ENCODE measurements around the gene GABARAP. TPM values are rescaled to one million over a fixed set of nuclear protein-coding genes. Genes with fewer than 3 reads are reported as not detected.

Gene GABARAP
- total RNA-seq, 1 experiment from 2014 or later, result 188 TPM

DNA sequence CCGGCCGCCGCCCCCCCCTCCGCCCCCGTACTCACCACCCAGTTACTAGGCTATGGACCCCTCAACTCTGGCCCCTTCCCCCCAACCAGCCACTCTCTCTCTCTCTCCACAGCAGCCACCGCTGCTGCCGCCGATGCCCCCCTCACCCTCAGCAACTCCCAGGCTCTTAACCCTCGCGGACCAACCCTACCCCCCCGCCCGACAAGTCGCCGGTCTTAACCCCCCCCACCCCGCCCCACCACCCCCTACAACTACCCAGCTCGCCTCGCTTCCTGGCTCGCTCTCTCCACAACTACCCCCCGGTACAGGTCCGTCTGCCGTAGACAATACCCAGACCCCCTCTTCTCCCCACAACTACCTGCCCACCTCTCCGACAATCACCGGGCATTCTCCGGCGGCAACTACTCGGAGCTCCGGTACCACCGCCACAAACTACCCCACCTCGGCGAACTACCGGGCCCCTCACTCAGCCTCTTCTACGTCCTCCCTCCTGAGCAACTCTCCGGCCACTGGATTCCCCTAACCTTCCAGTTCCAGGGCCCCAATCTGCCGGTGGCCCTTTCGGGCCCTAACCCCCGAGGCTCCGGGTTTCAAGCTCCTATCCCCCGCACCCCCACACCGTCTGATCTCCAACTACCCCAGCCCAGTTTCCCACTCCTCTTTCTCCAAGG, 3.7 kb downstream of the GABARAP start:
- CTCF ChIA-PET, result interaction anchor here (1.0 to 1.1 kb wide), 2 partner anchors 24 to 43 kb away, joined by 3 to 13 read pairs; partner anchors contain the start of gene SLC2A4

DNA sequence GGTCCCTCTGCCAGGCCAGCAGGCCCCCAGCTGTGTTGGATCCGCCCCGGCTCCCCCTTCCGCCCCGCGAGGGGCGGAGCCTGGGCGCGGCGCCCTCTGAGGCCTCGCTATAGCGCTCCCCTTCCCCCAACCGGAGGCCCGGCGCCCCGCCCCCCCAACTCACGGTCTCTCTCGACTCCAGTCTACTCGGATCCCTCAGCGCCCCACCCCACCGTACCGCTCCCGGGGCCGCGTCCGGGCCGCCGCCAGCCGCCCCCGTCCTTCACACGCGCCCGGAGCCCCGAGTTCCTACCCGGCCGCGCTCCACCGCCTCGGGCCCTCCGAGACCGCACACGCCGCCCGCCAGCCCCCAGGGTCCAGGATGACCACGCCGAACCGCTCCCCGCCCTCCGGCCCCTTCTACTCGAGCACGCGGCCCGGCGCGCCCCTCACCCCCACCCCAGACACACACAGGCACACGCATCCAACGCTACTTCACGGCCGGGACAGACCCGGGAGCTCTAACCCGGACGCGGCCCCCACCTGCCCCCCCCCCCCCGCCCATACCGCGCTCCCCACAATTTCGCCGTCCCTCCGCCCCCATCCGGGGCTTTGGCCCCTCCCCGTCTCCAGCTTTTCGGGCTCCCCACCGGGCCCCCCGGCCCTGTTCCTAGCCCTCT, 4.4 kb downstream of the GABARAP start:
- Mint-ChIP-seq H3K4me1 (ENCODE audit: low read depth, unreplicated experiment) (peaks cover 44% of the 10 kb centered on the region), H3K9me3 (ENCODE audit: low read depth, unreplicated experiment) (no peaks in the 10 kb centered on the region), H3K36me3 (ENCODE audit: insufficient read depth, unreplicated experiment) (peaks cover 99% of the 10 kb centered on the region), H3K27me3 (ENCODE audit: unreplicated experiment) (no peaks in the 10 kb centered on the region), H3K27ac (ENCODE audit: unreplicated experiment) (peak overlapping the region; percentile 83), H3K4me3 (ENCODE audit: low read depth, unreplicated experiment) (peak overlapping the region; percentile 85)
- peak; percentile 71 for DNase-seq
- CTCF ChIA-PET, result interaction anchor here (1.0 kb wide), 1 partner anchor 24 kb away, joined by 13 read pairs; no protein-coding TSS in a partner anchor
- intact Hi-C loops (cut with micrococcal nuclease; ENCODE audit: unreplicated experiment), result no loop called here
- BruUV-seq (replicated peaks), result no TSS peak
- TF ChIP-seq, protein P1, sequence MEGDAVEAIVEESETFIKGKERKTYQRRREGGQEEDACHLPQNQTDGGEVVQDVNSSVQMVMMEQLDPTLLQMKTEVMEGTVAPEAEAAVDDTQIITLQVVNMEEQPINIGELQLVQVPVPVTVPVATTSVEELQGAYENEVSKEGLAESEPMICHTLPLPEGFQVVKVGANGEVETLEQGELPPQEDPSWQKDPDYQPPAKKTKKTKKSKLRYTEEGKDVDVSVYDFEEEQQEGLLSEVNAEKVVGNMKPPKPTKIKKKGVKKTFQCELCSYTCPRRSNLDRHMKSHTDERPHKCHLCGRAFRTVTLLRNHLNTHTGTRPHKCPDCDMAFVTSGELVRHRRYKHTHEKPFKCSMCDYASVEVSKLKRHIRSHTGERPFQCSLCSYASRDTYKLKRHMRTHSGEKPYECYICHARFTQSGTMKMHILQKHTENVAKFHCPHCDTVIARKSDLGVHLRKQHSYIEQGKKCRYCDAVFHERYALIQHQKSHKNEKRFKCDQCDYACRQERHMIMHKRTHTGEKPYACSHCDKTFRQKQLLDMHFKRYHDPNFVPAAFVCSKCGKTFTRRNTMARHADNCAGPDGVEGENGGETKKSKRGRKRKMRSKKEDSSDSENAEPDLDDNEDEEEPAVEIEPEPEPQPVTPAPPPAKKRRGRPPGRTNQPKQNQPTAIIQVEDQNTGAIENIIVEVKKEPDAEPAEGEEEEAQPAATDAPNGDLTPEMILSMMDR (IDR thresholded peaks at IDR 0.05; ENCODE audit: unreplicated experiment), result no peak

More for the DNA sequence above, 3.7 kb downstream of the GABARAP start:
- Mint-ChIP-seq H3K36me3 (ENCODE audit: insufficient read depth, unreplicated experiment) (peaks cover 98% of the 10 kb centered on the region), H3K4me3 (ENCODE audit: low read depth, unreplicated experiment) (peak overlapping the region; percentile 85), H3K27ac (ENCODE audit: unreplicated experiment) (peak overlapping the region; percentile 83), H3K4me1 (ENCODE audit: low read depth, unreplicated experiment) (peaks cover 51% of the 10 kb centered on the region), H3K9me3 (ENCODE audit: low read depth, unreplicated experiment) (no peaks in the 10 kb centered on the region), H3K27me3 (ENCODE audit: unreplicated experiment) (no peaks in the 10 kb centered on the region)
- intact Hi-C loops (cut with micrococcal nuclease; ENCODE audit: unreplicated experiment), result no loop called here
- BruUV-seq (replicated peaks), result no TSS peak
- no peak for DNase-seq
- TF ChIP-seq, protein P1 (IDR thresholded peaks at IDR 0.05; ENCODE audit: unreplicated experiment), result no peak

DNA sequence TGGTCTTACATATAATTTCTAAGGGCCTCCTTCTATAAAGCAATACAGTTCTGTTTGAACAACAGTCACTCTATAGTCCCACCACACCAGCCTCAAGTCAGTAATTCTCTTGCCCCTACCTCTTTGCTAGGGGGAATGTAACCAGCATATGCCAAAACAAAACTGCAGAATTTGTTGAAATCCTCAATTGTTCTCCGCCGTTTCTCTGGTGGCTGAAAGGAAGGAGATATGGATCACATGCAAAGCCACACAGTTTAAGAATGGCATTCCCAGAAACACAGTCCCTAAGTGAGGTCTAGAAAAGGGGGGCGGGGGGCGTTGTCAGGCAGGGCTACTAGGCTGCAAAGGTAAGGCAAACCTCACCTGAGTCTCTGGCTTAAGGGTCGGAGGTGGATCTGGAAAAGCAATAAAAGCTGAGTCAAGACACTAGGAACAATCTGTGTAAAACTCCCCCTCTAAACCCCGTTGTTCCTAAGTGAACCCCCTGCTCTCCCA, 4.9 kb downstream of the GABARAP start:
- no peak for DNase-seq
- Mint-ChIP-seq H3K4me3 (ENCODE audit: low read depth, unreplicated experiment) (peak overlapping the region; percentile 85), H3K27me3 (ENCODE audit: unreplicated experiment) (no peaks in the 10 kb centered on the region), H3K36me3 (ENCODE audit: insufficient read depth, unreplicated experiment) (peaks cover 98% of the 10 kb centered on the region), H3K9me3 (ENCODE audit: low read depth, unreplicated experiment) (no peaks in the 10 kb centered on the region), H3K4me1 (ENCODE audit: low read depth, unreplicated experiment) (peaks cover 46% of the 10 kb centered on the region), H3K27ac (ENCODE audit: unreplicated experiment) (peak overlapping the region; percentile 48)
- TF ChIP-seq, protein P1 (IDR thresholded peaks at IDR 0.05; ENCODE audit: unreplicated experiment), result no peak
- no TSS peak for BruUV-seq (replicated peaks)
- CTCF ChIA-PET, result no interaction called here
- intact Hi-C loops (cut with micrococcal nuclease; ENCODE audit: unreplicated experiment), result no loop called here

DNA sequence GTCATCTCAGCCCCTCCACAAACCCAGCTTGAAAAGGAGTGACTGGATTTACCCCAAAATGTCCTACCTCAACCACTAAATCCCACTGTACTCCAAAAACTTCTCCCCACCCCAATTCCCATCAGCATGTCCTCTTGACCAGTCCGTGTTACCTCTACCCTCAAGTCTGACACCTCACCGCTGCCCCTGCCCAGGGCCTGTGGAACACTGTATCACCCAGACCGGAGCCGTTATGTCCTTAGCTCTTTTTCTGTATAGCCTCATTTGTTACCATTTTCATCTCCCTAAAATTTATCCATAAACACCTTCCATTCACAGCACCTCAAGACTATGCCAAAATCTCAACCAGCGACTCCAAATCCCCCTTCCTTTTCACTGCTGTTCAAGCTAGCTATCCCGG, 5.4 kb downstream of the GABARAP start:
- Mint-ChIP-seq H3K4me1 (ENCODE audit: low read depth, unreplicated experiment) (peaks cover 51% of the 10 kb centered on the region), H3K4me3 (ENCODE audit: low read depth, unreplicated experiment) (peak overlapping the region; percentile 85), H3K9me3 (ENCODE audit: low read depth, unreplicated experiment) (no peaks in the 10 kb centered on the region), H3K27ac (ENCODE audit: unreplicated experiment) (peak overlapping the region; percentile 48), H3K27me3 (ENCODE audit: unreplicated experiment) (no peaks in the 10 kb centered on the region), H3K36me3 (ENCODE audit: insufficient read depth, unreplicated experiment) (peaks cover 98% of the 10 kb centered on the region)
- intact Hi-C loops (cut with micrococcal nuclease; ENCODE audit: unreplicated experiment), result no loop called here
- BruUV-seq (replicated peaks), result no TSS peak
- TF ChIP-seq, protein P1 (IDR thresholded peaks at IDR 0.05; ENCODE audit: unreplicated experiment), result no peak
- CTCF ChIA-PET, result no interaction called here
- no peak for DNase-seq

Data from Calu3 (cell line).